AG08395 (cell line): ENCODE data around the gene SYT14.
"Not testable (repeated sequence)": the region's sequence is repeated elsewhere in the genome, so short reads cannot be mapped to it uniquely, and the experiment has no call there.

Source experiments
- DNase-seq: peaks from one replicate; pipeline ENCODE4 v3.0.0; 2012; ENCODE audit warnings: mixed read lengths, low spot score

Gene SYT14

DNA sequence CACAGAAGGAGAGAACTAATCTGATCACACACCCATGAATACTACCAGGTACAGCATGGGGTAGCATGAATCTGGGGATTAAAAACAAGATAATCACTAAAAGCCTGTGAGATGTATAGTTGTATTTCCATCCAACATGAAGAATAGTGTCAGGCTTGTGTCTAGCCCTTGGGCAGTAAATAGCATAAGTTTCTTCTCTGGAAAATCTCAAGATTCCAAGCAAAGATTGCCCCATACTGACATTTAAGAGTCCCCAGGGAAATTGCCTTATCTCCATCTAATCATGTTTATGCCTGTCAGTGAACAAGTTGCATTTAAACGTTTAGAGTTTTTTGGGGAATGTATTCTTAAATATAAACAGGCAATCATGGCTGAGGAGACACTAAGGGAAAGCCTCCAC is 185.4 kb downstream of the SYT14 start:
- DNase-seq: no peak

DNA sequence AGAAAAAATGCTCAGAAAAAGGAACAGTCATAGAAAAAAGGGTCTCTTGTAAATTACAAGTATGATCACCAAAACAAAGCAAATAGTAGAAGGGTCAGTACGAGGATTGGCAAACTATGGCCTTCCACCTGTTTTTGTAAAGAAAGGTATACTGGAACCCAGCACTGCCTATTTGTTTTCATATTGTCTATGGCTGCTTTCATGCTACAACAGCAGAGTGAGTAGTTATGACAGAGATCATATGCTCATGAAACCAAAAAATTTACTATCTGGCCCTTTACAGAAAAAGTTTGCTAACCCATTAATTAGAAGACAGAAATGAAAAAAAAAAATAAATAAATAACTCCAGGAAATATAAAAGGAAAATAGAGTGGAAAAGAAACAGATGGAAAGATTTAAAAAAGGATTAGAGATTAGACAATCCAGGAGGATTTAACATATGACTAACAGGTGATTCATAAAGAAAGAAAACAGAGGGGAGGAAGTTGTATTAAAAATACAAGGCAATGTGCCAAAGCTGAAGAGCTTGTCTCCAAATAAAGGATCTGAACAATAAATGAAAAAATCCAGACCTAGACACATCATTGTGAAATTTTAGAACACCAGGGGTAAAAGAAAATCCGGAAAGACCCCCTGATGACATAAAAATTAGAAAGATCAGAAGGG is 186.0 kb downstream of the SYT14 start:
- peak; percentile 67 for DNase-seq

DNA sequence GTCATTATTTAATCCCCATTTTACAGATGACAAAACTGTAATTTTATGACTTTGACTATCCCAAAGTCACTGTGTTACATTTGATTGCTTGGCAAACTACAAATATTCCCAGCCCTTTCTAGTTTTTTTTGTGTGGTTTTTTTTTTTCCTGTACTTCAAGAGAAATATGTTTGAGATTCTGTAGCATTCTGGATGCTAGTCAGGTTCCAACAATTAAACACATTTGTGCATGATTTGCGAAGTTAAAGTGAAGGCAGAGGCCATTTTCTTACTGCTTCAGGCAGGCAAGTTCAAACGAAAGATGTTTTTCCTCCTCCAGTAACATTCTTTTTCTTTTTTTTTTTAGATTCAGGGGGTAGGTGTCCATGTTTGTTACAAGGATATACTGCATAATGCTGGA is 186.7 kb downstream of the SYT14 start:
- DNase-seq: no peak

DNA sequence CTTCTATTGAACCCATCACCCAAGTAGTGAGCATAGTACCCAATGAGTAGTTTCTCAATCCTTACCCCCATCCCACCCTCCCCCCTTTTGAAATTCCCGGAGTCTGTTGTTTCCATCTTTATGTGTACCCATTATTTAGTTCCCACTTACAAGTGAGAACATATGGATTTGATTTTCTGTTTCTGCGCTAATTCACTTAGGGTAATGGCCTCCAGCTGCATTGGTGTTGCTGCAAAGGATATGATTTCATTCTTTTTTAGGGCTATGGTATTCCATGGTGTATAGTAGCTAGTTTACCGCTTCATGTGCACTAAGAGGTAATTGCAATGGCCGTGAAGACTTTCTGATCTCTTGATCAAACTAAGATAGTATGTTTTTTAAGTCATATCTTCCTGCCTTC is 187.1 kb downstream of the SYT14 start:
- DNase-seq: no peak

GRCh38 chr1:210129092-210129491 is 191.1 kb downstream of the SYT14 start:
- DNase-seq: no peak

- no peak for DNase-seq
These were observed 191.7 kb downstream of the SYT14 start for GRCh38 chr1:210129759-210130158.

- DNase-seq: peak; percentile 27
These were observed 194.6 kb downstream of the SYT14 start for GRCh38 chr1:210132582-210132981.

GRCh38 chr1:210143465-210144062 is 205.5 kb downstream of the SYT14 start:
- peak; percentile 56 for DNase-seq

DNA sequence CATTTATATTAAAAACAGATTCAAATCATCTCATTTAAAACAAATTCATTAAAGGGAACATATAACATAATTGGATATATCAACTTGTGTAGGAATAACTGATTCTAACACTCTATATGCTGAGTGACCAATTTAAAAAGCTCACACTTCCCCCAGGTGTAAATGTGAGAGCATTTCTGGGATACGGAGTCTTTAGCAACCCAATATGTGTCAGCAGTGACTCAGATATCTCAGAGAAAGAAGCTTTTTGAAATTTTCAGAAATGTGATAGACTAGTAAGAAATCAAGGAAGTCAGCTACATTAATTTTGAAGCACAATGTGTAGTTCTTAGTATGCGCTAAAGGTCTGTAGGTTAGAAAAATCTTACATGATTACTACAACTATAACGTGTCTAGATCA is 206.7 kb downstream of the SYT14 start:
- DNase-seq: no peak

GRCh38 chr1:210151052-210151672 is 213.1 kb downstream of the SYT14 start:
- no peak for DNase-seq

- no peak for DNase-seq
These were observed 221.2 kb downstream of the SYT14 start for GRCh38 chr1:210159211-210159610.

DNA sequence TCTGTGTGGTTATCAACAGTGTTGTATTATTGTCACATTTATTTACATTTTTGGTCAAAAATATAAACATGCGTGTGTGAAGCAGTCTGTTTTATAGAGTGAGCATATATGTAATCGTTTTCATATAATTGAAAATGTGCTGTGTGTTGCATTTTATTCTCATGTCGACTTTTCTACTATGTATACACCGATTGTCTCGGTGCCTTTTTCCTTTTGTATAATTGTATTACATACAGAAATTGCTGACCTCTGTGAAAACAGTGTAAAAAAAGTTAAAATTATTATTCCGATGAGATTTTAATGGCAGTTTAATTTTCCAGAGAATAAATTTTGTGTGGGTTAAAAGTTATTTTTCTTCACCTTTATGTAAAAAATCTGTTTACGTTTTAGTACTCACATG is 232.2 kb downstream of the SYT14 start:
- no peak for DNase-seq

DNA sequence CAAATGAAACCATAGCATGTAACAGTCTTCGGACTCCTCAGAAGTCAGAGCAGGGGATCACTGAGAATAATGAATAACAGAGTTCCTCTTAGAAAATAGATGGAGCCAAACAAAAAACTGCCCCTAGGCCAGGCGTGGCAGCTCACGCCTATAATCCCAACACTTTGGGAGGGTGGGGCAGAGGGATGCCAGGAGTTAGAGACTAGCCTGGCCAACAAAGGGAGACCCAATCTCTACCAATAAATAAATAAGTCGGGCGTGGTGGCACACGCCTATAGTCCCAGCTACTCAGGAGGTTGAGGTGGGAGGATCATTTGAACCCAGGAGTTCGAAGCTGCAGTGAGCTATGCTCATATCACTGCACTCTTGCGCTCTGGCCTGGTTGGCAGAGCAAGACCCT is 236.1 kb downstream of the SYT14 start:
- DNase-seq: no peak

- DNase-seq: no peak
These were observed 247.0 kb downstream of the SYT14 start for GRCh38 chr1:210185063-210185462.

GRCh38 chr1:210187849-210188606 is 250.0 kb downstream of the SYT14 start:
- not testable (repeated sequence) for DNase-seq

- no peak for DNase-seq
These were observed 251.4 kb downstream of the SYT14 start for GRCh38 chr1:210189426-210189825.

- no peak for DNase-seq
These were observed 257.7 kb downstream of the SYT14 start for GRCh38 chr1:210195635-210196160.

DNA sequence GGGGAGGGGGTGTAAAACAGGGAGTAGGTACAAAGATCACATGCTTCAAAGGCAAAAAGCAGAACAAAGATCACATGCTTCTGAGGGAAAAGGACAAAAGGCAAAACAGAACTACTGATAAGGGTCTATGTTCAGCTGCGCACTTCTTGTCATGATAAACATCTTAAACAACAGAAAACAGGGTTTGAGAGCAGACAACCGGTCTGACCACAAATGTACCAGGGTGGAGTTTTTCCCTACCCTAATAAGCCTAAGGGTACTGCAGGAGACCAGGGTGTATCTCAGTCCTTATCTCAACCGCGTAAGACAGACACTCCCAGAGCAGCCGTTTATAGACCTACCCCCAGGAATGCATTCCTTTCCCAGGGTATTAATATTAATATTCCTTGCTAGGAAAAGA is 258.2 kb downstream of the SYT14 start:
- DNase-seq: not testable (repeated sequence)

DNA sequence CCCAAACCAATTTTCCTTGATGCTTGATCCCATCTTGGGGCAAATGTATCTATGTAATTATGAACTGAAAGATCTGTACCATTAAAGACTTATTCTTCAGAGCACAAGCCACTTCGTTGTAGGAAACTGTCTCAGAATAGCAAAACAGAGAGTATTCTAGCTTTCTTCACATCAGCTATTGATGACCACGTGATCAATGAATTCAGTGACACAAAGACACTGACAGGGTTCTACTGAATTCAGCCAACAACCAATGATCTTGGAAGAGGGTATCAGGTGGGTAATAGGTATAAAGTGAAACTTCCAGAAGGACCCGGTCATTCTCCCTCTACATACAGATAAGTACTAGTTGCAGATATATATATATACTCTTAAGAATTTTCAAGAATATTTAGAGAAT is 260.8 kb downstream of the SYT14 start:
- no peak for DNase-seq

DNA sequence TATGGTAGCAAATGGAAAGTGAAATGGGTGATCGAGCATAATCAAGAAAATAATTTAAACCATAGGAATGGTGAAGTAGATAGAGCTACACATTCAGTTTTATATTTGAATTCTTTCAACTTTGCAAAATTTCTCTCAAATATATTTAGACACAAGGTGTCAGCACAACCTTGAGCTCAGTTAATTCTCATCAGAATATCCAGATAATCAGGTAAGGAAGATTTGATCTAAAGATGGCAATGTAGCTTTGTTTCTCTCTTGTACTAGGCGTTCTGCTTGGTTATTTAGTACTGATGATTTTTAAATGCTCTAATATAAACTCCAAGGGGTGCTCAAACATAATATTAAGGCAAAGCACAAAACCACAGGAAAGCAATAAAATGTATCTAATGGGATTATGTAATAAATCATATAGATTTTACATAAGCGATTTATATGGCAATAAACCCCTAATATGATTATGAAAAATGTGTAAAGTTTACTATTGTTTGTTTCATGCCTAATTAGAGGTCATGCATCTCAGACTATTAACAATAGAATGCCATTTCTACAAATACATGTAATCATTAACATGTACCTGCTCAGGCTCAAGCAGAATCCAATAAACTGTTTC is 262.2 kb downstream of the SYT14 start:
- no peak for DNase-seq

DNA sequence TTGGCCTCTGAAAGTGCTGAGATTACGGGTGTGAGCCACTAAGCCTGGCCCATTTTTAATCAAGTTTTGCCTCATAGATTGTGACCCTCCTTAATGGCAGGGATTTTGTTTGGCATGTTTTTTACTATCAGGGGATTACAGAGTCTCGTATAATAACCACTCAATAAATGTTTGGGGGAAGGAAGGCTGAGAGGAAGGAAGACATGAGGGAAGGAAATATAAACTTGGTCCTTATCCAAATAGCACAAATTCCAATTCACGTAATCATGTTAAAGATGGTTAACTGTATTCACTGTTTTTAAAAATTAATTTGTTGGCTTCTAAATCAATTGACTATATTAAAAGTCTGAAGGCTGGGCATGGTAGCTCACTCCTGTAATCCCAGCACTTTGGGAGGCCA is 263.7 kb downstream of the SYT14 start:
- DNase-seq: no peak
